GM20000 (cell line): ENCODE measurements around the gene MLLT10.
A peak's percentile ranks its signal among the peaks of the same experiment; 100 is the strongest.

ENCODE experiments used
- DNase-seq: peaks from one replicate; pipeline ENCODE4 v3.0.0; 2012; ENCODE audit warnings: low spot score
- CTCF ChIP-seq: IDR thresholded peaks from 2 replicates; pipeline ENCODE4 v1.5.1; 2012; ENCODE audit warnings: mild to moderate bottlenecking, control low read depth; ENCODE audit errors: extremely low read depth, missing control alignments

The MLLT10 gene

DNA sequence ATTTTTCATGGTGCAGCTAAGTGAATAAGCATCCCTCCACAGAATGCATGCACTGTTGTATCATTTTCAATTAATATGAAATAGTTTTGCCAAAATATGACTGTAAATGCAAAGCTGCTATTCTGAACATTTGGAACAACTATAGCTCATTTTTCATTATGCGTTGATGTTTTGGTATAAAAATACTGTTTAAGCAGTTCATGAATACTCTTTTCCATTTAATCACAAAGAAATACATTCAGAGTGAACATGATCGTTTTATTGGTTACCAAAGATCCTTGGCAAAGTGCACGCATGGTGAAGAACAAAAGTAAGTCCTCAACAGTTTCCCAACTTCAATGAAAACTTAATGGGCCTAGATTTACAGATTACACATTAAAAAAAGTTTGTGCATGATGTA is 41.6 kb upstream of the MLLT10 start:
- no peak for DNase-seq
- no peak for TF ChIP-seq CTCF

- no peak for TF ChIP-seq CTCF
- DNase-seq: peak; percentile 18
These were observed 40.2 kb upstream of the MLLT10 start for GRCh38 chr10:21493784-21494183.

- peak; percentile 58 for DNase-seq
- no peak for TF ChIP-seq CTCF
These were observed 39.6 kb upstream of the MLLT10 start for GRCh38 chr10:21494191-21495001.

DNA sequence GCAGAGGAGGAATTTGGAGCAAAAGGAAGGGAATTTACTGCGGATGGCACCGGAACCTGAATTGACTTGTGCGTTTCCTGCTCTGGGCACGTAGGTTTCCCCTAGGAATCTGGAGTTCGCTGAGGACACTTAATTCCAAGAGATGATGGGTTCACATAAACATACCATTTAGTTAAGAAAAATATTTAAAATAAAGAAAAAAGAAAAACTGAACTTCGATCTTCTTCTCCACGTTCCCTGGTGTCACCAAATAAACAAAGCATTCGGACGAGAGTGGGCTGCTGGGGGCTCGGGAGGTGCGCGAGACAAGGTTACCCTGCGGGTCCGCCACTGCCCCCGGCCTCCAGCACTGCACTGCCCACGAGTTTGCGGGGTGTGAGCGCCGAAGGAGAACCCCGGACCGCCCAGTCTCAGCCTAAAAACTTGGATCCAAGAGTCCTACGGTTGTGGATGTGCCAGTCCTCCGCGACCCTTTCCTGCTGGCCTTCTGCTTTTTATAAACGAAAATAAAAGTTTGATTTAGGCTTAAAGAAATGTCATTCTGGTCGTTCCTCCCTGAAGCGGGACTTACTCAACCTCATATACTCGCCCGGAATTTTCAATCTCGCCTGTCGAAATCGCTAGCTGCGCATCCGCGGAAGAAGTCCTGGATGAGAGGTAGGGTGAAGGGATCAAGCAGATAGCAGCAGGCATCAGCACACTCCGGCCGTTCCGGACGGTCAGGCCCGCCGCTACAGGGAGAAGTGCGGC is 38.9 kb upstream of the MLLT10 start:
- TF ChIP-seq CTCF: no peak
- peak; percentile 51 for DNase-seq

DNA sequence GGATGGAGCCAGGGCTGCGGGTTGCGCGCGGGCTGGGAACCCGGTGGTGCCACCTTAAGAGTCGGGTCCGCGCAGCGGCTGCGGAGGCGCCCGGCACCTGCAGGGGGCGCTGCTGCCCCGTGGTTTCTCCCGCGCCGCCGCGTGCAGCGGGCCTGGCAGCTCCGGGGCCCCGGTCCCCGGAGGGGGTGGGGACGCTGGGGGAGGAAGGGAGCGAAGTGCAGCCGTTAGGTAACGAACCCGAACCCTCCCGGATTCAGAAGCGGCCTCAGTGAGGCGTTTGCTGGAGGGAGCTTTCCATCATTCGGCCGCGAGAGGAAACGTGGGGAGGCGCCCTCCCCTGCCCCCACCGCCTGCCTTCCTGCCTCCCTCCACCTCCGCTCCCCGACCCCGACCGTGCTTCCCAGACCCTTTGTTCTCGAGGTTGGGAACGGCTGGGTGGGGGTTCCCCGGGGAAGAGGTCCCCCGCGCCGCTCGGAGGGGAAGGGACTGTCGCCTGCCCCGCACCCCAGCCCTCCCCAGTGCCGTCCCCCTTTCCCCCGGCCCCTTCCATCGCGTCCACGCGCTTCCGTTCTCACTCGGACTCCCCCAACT is 38.2 kb upstream of the MLLT10 start:
- peak; percentile 85 for TF ChIP-seq CTCF
- peak; percentile 98 for DNase-seq

- peak; percentile 85 for DNase-seq
- TF ChIP-seq CTCF: peak; percentile 44
These were observed 37.5 kb upstream of the MLLT10 start for GRCh38 chr10:21496343-21497176.
